BJ (cell line): Measurements from ENCODE around the gene SIMC1. TPM values are rescaled to one million over a fixed set of nuclear protein-coding genes. Genes with fewer than 3 reads are reported as not detected.
"Not testable (repeated sequence)": the region's sequence is repeated elsewhere in the genome, so short reads cannot be mapped to it uniquely, and the experiment has no call there.

Experiments used
- CTCF ChIA-PET: fragments of 350-600 bp; formaldehyde crosslinking; extraction: SDS; loops from one replicate; lab custom pipeline; 2021; ENCODE audit warnings: antibody characterized with exemption, inconsistent platforms; lab: Yijun Ruan, JAX
- POLR2A ChIA-PET: fragments of 300-600 bp; sonication (Branson Sonifier 250); formaldehyde crosslinking; extraction: SDS; loops from one replicate; lab custom pipeline; 2021; ENCODE audit warnings: antibody characterized with exemption; lab: Charles Lee
- DNase-seq: peaks from one replicate; pipeline ENCODE4 v3.0.0-alpha.2; 2011; ENCODE audit warnings: low read depth
- H3K27me3 ChIP-seq: 2 replicates; pipeline ENCODE4 v1.6.0; 2011; ENCODE audit warnings: low read length; ENCODE audit not compliant: control insufficient read depth, insufficient read depth
- H3K36me3 ChIP-seq: 2 replicates; pipeline ENCODE4 v1.5.1; 2011; ENCODE audit warnings: low read length; ENCODE audit not compliant: control insufficient read depth, insufficient read depth
- H3K4me3 ChIP-seq: 2 replicates; pipeline ENCODE4 v1.5.1; 2011; ENCODE audit warnings: low read depth, mild to moderate bottlenecking, control low read depth, low read length
- polyA plus RNA-seq: library from polyadenylated mRNA; depleted of rRNA; stranded (reverse); fragments of >200 nt; gene quantifications from 2 replicates; pipeline ENCODE4 v1.2.3, GENCODE V29; 2011
- TF ChIP-seq, protein P1 (sequence below): IDR thresholded peaks from 2 replicates; pipeline ENCODE4 v1.5.1; 2011; ENCODE audit warnings: low read depth, mild to moderate bottlenecking, control low read depth, inconsistent platforms, low read length, moderate library complexity; ENCODE audit not compliant: insufficient read depth

Gene SIMC1
- polyA plus RNA-seq, 1 experiment: 8.0 TPM

DNA sequence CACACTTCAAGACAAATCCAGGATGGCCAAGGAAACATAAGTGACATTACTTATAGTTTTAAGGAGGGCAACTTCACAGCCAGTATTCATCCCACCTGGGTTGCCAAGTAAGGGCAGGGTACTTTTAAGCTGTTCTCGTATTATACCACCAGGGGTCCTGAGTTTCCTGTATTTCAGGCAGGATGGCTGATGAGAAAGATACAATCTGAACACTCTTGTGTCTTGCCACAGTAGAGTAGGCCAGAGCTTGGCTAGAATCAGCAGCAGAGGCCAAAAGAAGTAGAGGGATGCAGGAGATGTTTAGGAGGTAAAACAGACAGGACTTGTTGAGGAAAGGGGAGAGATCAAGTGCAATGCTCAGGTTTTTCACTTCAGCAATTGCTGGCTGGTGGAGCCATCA is 3.1 kb upstream of the SIMC1 start:
- H3K4me3 ChIP-seq, H3K27me3 ChIP-seq, DNase-seq, POLR2A ChIA-PET, CTCF ChIA-PET, H3K36me3 ChIP-seq: not testable (repeated sequence)
- TF ChIP-seq, protein P1, sequence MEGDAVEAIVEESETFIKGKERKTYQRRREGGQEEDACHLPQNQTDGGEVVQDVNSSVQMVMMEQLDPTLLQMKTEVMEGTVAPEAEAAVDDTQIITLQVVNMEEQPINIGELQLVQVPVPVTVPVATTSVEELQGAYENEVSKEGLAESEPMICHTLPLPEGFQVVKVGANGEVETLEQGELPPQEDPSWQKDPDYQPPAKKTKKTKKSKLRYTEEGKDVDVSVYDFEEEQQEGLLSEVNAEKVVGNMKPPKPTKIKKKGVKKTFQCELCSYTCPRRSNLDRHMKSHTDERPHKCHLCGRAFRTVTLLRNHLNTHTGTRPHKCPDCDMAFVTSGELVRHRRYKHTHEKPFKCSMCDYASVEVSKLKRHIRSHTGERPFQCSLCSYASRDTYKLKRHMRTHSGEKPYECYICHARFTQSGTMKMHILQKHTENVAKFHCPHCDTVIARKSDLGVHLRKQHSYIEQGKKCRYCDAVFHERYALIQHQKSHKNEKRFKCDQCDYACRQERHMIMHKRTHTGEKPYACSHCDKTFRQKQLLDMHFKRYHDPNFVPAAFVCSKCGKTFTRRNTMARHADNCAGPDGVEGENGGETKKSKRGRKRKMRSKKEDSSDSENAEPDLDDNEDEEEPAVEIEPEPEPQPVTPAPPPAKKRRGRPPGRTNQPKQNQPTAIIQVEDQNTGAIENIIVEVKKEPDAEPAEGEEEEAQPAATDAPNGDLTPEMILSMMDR: peak; percentile 32

DNA sequence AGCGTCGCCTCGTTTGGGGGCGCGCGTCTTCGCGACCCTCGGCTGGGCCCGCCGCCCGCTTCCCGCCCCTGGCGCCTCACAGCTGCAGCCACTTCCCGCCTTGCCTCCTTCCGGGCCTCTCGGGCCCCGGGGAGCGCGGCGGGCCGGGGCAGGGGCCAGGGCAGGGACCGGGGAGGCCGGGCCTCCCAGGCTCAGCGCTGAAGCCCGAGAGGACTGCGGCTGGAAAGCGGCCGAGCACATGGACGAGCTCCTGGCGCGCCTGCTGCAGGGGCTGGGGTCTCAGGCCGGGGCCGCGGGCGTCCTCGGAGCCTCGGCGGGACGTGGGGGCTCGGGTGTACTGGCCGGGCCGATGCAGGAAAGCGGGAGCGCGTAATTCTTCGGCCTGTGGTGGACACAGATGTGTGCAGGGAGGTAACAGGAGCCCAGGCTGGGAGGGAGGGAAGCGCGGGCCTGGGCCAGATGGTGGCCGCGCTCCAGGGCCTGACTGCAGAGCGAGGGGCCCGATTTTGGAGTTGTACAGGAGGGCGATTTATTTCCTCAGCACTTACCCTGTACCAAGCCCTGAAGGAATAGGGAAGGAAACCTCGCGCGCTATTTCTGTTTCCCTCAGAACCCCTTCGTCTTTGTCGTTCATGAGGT is 540 bp downstream of the SIMC1 start:
- POLR2A ChIA-PET, CTCF ChIA-PET, H3K27me3 ChIP-seq, DNase-seq, H3K36me3 ChIP-seq: not testable (repeated sequence)
- H3K4me3 ChIP-seq: peak overlapping the region; percentile 37

DNA sequence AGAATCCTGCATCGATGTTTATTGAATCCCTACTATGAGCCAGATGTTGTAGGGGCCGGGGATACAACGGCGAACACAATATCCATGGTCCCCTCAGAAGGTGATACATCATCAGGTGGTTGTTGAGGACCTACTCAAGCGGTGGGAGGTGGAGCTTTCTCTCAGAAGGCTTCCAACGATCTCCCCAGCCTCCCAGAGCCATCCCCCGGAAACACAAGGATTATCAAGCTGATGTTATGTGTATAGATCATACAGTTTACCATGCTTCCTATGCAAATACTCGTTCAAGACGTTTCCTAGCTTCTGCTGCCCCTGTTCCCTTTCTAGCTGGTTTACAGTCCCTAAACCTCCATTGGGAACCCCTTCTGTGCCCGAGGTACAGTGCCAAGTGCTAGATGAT is 1.1 kb downstream of the SIMC1 start:
- H3K27me3 ChIP-seq, CTCF ChIA-PET, DNase-seq, POLR2A ChIA-PET, H3K4me3 ChIP-seq, H3K36me3 ChIP-seq: not testable (repeated sequence)

DNA sequence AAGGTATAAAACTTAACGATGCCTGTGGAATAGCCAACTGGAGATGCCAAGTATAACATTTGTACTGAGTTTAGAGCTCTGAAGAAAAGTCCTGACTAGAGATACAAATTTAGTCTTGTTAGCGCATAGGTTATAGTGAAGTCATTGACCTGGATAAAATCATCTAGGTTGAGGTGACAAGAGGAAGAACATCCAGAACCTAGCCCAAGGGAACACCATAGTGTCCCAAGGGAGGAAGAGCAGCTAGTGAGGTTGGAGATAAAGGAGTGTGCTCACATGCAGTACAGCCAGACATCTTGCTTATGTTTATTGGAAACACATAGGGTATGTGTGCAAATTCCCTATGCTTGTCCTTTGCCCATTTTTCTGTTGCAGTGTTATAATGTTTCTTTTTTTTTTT is 6.1 kb downstream of the SIMC1 start:
- H3K4me3 ChIP-seq, CTCF ChIA-PET, POLR2A ChIA-PET, DNase-seq, H3K27me3 ChIP-seq, H3K36me3 ChIP-seq: not testable (repeated sequence)

DNA sequence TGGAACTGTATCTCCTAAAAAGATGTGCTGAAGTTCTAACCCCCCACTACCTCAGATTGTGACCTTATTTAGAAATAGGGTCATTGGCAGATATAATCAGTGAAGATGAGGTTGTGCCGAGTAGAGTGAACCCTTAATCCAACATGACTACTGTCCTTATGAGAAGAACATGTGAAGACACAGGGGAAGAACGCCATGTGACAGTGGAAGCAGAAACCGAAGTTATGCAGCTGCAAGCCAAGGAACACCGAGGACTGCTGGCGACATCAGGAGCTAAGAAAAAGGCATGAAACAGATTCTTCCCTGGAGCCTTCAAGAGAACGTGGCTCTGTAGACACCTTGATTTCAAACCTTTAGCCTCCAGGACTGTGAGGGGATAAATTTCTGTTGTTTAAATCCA is 6.8 kb downstream of the SIMC1 start:
- H3K27me3 ChIP-seq, H3K36me3 ChIP-seq, H3K4me3 ChIP-seq, CTCF ChIA-PET, POLR2A ChIA-PET, DNase-seq: not testable (repeated sequence)

DNA sequence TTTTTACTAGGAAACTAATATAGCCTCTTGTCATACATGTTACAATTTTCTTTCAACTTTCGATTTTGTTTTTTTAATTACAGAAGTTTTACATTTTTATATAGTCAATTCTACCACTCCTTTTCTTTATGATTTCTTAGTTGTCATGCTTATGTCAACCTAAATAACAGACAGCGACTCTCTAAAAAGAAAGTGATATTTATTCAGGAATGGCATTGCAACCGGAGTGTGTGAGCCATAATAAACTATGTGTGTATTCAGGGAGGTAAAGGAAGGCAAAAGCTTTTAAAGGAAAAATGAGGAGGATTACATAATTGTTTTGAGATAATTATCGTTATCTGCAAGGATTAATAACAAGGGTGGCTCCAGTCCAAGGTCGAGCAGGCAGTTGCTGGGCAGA is 7.3 kb downstream of the SIMC1 start:
- POLR2A ChIA-PET, H3K27me3 ChIP-seq: not testable (repeated sequence)

DNA sequence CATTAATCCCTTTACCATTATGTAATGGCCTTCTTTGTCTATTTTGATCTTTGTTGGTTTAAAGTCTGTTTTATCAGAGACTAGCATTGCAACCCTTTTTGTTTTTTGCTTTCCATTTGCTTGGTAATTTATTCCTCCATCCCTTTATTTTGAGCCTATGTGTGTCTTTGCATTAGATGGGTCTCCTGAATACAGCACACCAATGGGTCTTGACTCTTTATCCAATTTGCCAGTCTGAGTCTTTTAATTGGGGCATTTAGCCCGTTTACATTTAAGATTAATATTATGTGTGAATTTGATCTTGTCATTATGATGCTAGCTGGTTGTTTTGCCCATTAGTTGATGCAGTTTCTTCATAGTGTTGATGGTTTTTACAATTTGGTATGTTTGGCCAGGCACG is 12.5 kb downstream of the SIMC1 start:
- DNase-seq, POLR2A ChIA-PET, H3K27me3 ChIP-seq, H3K4me3 ChIP-seq, H3K36me3 ChIP-seq, CTCF ChIA-PET: not testable (repeated sequence)

More for the DNA sequence above, 7.3 kb downstream of the SIMC1 start:
- H3K36me3 ChIP-seq, DNase-seq, CTCF ChIA-PET, H3K4me3 ChIP-seq: not testable (repeated sequence)

DNA sequence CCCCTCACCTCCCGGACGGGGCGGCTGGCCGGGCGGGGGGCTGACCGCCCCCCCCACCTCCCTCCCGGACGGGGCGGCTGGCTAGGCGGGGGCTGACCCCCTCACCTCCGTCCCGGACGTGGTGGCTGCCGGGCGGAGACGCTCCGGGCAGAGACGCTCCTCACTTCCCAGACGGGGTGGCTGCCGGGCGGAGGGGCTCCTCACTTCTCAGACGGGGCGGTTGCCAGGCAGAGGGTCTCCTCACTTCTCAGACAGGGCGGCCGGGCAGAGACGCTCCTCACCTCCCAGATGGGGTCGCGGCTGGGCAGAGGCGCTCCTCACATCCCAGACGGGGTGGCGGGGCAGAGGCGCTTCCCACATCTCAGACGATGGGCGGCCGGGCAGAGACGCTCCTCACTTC is 13.9 kb downstream of the SIMC1 start:
- CTCF ChIA-PET: not testable (repeated sequence)

DNA sequence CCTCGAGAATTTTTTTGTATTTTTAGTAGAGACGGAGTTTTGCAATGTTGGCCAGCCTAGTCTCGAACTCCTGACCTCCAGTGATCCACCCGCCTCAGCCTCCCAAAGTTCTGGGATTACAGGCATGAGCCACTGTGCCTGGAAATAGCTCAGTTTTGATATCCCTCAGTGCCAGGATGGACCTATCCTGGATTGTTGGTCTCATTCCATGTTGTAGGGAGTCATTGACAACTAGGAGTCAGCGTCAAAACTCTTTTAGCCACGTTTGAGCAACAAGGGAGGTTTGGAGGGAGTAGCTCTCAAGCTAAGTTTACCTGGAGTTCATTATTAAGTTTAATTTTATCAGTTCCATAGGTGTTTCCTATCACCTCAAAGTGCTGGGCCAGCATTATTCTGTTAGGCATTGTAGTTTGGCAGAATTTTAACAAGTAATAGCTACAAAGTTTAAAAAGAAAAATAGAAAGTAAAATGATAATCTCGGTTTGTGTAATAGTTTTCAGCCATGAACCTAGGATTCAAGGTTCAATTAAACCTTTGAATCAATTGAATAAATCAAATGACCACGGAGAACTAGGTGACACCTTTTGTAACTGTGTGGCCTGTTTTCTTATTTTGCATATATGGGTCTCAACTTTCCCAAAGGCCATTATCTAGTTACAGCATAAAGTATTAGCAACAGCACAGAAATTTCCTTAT is 15.3 kb downstream of the SIMC1 start:
- POLR2A ChIA-PET, H3K36me3 ChIP-seq, CTCF ChIA-PET: not testable (repeated sequence)

More for the DNA sequence above, 13.9 kb downstream of the SIMC1 start:
- H3K27me3 ChIP-seq, H3K36me3 ChIP-seq, POLR2A ChIA-PET, H3K4me3 ChIP-seq, DNase-seq: not testable (repeated sequence)

DNA sequence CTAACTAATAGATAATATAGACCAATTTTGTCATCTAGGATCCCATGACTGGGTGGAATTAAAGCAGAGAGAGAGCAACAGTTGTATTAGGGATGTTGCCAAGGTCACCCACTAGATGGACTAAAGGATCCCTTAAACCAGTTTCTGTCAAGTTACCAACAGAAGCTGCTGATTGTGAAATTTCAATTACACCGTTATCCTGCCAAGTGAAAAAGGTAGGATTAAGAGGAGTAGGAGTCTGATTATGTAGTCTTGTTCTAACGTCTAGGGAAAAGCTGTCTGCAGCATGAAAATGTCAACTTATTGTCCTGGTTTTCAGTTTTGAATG is 15.8 kb downstream of the SIMC1 start:
- POLR2A ChIA-PET, H3K36me3 ChIP-seq, H3K4me3 ChIP-seq, CTCF ChIA-PET, DNase-seq, H3K27me3 ChIP-seq: not testable (repeated sequence)

More for the DNA sequence above, 15.3 kb downstream of the SIMC1 start:
- H3K27me3 ChIP-seq, H3K4me3 ChIP-seq, DNase-seq: not testable (repeated sequence)

DNA sequence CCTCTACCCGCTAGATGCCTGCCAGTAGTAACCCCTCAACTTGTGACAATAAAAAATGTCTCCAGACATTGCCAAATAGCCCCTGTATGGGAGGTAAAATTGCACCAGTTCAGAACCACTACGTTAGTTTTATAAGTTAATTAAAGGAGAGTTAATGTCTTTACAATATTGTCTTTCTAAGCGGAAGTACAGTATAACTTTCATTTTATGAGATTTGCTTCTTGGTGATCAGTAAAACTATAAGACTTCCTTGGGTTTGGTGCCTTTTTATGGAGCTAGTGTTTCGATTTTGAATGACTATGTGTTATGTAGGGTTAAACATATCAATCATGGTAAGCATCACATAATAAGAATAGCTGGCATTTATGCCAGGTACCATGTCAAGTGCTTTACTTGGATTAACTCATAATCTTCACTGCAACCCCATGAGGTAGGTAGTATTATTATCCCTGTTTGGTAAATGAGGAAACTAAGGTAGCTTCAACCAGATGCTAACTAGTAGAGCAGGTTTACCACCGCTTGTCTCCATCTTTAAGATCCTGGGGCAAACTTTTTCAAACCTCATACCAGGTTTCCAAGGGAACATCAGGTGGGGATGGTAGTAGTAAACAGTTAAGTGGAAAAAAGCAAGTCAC is 19.8 kb downstream of the SIMC1 start:
- H3K36me3 ChIP-seq, H3K27me3 ChIP-seq, H3K4me3 ChIP-seq, POLR2A ChIA-PET, DNase-seq, CTCF ChIA-PET: not testable (repeated sequence)

DNA sequence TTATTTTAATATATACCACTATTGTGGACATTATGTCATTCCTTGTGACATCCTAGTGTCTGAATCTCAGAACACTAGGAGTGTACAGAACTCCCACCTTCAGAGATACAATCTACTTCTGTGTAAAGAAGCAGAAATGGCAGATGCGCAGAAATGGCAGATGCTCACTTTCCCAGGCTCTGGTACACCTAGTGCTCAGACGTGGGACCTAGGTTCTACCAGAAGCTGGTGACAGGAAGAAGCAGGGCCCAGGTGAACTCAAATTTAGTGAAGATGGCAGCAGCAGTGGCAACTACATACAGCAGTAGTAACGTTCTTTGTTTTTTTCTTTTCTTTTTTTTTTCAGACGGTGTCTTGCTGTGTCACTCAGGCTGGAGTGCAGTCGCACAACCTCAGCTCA is 22.5 kb downstream of the SIMC1 start:
- CTCF ChIA-PET, DNase-seq, H3K4me3 ChIP-seq, H3K27me3 ChIP-seq, H3K36me3 ChIP-seq, POLR2A ChIA-PET: not testable (repeated sequence)
